ENCODE results near the gene RASL12.
"Not testable (repeated sequence)": the region's sequence is repeated elsewhere in the genome, so short reads cannot be mapped to it uniquely, and the experiment has no call there.

Gene RASL12

GRCh38 chr15:65054333-65055200 lies 13.2 kb downstream of the RASL12 start:
- peak; percentile 51 to 52 for DNase-seq

DNA sequence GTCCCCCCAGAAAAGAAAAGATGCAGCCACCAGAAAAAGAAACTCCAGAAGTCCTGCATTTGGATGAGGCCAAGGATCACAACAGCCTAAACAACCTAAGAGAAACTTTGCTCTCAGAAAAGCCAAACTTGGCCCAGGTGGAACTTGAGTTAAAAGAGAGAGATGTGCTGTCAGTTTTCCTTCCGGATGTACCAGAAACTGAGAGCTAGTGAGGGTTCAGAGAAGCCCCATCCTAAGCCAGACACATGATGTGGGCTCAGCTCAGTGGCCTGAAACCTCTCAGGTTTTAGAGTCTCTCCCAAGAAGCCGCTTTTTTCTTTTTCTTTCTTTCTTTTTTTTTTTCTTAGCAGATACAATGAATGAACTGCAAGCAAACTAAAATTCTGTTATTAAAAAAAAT lies 14.8 kb downstream of the RASL12 start:
- DNase-seq = no peak

GRCh38 chr15:65051266-65051665 lies 16.5 kb downstream of the RASL12 start:
- DNase-seq = no peak

- no peak for DNase-seq
These were observed 17.5 kb downstream of the RASL12 start for GRCh38 chr15:65050270-65050669.

DNA sequence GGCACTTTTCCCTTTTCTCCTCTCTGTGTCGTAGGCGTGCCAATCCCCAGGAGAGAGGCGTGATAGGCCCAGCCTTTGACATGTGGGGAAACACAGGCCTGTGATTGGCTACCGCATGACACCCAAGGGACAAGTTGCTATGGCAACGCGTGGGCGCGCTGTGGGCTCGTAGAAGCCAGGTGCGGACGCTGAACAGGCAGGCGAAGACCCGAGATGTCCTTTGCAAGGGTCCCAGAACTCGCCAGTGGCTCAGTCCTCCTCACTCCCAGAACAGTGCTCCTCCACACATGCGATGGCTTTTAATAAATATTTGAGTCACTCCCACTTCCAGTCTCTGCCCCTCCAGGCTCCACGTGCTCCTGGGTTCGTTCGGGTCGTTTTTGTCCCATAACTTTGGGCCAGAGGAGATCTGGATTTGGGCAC lies 18.4 kb downstream of the RASL12 start:
- peak; percentile 89 to 93 for DNase-seq

GRCh38 chr15:65048241-65048640 lies 19.6 kb downstream of the RASL12 start:
- DNase-seq = no peak

- DNase-seq = no peak
These were observed 22.9 kb downstream of the RASL12 start, which contains the start of gene SLC51B for GRCh38 chr15:65044724-65045481. TSS of gene SLC51B (plus strand) at chr15:65045387. CDS start at chr15:65050005, 4,618 bp downstream.

GRCh38 chr15:65044218-65044617 lies 23.6 kb downstream of the RASL12 start:
- not testable (repeated sequence) for DNase-seq

- DNase-seq = no peak
These were observed 24.9 kb downstream of the RASL12 start for GRCh38 chr15:65042776-65043327.

DNA sequence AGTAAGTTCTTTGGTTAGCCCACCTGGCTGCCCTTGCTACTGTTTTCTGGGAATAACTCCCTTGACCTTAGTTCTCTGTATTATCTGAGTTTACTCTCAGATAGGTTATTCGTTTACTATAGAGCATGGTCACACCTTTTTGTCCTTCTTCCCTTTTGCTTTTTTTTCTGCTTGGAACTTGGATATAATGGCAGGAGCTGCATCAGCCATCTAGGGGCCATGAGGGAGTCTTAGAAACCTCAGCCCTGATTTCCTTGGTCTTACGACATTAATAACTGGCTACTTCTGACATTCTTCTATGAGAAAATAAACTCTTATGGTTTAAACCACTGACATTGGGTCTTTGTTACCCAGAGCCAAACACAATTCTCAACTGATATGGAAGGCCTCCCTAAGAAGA lies 26.0 kb downstream of the RASL12 start:
- no peak for DNase-seq

- no peak for DNase-seq
These were observed 27.3 kb downstream of the RASL12 start for GRCh38 chr15:65040461-65040860.

- no peak for DNase-seq
These were observed 29.0 kb downstream of the RASL12 start for GRCh38 chr15:65038836-65039235.

GRCh38 chr15:65038428-65038827 lies 29.4 kb downstream of the RASL12 start:
- no peak for DNase-seq

DNA sequence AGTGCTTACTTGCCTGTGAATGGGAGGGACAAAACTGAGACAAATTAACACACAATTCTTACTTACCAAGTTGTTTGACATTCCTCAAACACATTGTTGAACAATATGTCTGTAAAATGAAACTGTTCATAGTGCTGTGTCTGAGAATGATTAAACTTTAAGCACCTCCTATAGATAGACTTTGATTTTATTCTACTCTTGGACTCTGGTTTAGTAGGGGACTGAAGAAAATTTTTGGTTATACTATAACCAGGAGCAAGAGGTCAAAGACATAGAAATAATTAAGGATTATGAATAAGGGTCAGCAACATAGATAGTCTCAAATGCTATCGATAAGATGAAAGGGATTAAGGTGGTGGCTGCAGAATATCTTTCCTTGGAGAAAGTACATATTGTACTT lies 30.5 kb downstream of the RASL12 start:
- no peak for DNase-seq

GRCh38 chr15:65034719-65035118 lies 33.1 kb downstream of the RASL12 start:
- DNase-seq = no peak

DNA sequence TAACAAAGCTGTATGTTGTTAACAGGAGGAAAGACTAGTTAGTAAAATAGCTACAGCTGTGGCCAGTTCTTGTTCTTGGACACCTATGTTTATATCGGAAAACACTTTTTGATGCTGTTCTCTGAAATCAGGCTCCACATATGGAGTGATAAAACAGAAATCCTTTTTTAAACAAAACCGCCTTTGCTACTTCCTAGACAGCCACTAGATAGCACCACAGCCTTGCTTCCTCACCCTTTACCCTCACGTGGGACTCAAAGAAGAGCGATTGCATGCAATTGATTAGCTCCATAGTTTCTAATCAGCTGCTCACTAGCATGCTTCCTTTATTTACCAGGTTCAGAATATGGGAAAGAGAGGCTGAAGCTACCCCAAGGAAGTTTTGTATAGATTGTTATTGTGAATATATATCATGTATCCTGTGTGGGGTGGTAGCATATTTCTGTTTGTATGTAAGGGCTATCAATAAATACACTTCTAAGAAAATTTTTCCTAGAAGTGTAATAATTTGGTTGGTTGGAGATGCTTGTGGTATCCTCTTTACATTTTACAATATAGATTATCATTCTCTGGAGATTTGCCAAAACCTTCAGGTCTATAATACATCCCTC lies 34.0 kb downstream of the RASL12 start:
- peak; percentile 24 to 56 for DNase-seq

DNA sequence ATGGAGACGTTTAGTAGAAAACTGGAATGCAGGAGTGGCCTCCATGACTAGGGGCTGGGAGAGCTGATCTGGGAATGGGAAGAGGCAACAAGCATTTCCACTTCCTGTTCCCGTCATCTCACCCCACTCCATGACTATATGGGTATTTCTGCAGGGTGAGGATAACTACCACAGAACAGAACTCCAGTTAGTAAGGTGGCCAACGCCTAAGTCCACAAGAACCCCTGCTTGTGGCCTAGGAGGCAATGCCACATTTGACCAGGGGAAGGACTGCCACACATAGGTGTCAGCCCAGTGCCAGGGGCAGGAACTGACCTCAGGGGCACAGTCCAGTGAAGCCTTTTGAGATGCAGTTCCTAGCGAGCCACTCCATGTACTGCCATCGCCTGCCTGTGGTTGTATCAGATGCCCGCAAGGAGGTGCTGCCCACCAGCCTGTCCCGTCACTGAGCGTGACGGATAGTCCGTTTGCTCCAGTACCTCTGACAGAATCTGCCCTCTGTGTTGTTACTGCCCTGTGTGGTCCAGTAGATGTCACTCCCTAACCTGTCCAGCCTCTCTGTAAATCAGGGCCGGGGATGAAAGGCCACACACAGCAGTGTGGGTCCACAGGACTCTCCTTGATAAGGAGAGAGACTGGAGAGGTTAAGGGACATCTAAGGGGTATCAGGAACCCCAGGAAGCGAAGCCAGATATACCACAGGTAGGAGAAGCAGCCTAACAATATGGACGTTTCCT lies 34.8 kb downstream of the RASL12 start:
- DNase-seq = peak; percentile 44 to 56

GRCh38 chr15:65029736-65030208 lies 38.0 kb downstream of the RASL12 start:
- no peak for DNase-seq

- peak; percentile 90 to 93 for DNase-seq
These were observed 38.7 kb downstream of the RASL12 start, which contains the start of gene MTFMT for GRCh38 chr15:65028921-65029735. TSS of gene MTFMT (minus strand) at chr15:65029639. CDS start at chr15:65029613, 26 bp downstream.

GRCh38 chr15:65028338-65028737 lies 39.5 kb downstream of the RASL12 start:
- DNase-seq = peak in 1 of 2 donors; percentile 13

DNA sequence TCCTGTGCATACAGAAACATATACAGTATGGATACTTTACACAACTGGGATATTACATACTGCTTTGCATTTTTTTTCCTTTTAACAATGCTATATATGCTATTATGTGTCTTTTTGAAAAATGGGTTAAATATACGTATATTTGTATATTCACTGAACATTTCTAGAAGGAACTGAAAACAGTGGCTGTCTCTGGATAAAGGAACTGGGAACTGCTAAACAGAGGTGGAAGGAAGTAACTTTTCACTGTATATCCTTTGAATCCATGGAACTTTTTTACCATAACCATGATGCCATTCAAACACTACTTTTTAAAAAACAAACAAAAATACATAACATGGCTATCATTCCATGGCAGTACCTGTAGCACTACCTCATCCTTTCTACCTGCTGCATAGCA lies 40.2 kb downstream of the RASL12 start:
- DNase-seq = no peak
